Rectal smooth muscle tissue (tissue), 1 donor: Measurements from ENCODE around the gene RIMBP3C.
"Not testable (repeated sequence)": the region's sequence is repeated elsewhere in the genome, so short reads cannot be mapped to it uniquely, and the experiment has no call there.

ENCODE experiments used
- H3K27ac ChIP-seq: one replicate; pipeline ENCODE4 v1.7.0; 2013; ENCODE audit warnings: low read depth, low read length, inconsistent platforms
- H3K27me3 ChIP-seq: one replicate; pipeline ENCODE4 v1.7.0; 2013; ENCODE audit warnings: low read length; ENCODE audit not compliant: control insufficient read depth, insufficient read depth
- H3K36me3 ChIP-seq: one replicate; pipeline ENCODE4 v1.7.0; 2013; ENCODE audit warnings: low read length; ENCODE audit not compliant: control insufficient read depth, insufficient read depth
- H3K4me1 ChIP-seq: one replicate; pipeline ENCODE4 v1.7.0; 2013; ENCODE audit warnings: low read length; ENCODE audit not compliant: control insufficient read depth, insufficient read depth
- H3K4me3 ChIP-seq: one replicate; pipeline ENCODE4 v1.7.0; 2013; ENCODE audit warnings: low read length
- H3K9ac ChIP-seq: one replicate; pipeline ENCODE4 v1.7.0; 2013; ENCODE audit warnings: low read length

RIMBP3C gene

DNA sequence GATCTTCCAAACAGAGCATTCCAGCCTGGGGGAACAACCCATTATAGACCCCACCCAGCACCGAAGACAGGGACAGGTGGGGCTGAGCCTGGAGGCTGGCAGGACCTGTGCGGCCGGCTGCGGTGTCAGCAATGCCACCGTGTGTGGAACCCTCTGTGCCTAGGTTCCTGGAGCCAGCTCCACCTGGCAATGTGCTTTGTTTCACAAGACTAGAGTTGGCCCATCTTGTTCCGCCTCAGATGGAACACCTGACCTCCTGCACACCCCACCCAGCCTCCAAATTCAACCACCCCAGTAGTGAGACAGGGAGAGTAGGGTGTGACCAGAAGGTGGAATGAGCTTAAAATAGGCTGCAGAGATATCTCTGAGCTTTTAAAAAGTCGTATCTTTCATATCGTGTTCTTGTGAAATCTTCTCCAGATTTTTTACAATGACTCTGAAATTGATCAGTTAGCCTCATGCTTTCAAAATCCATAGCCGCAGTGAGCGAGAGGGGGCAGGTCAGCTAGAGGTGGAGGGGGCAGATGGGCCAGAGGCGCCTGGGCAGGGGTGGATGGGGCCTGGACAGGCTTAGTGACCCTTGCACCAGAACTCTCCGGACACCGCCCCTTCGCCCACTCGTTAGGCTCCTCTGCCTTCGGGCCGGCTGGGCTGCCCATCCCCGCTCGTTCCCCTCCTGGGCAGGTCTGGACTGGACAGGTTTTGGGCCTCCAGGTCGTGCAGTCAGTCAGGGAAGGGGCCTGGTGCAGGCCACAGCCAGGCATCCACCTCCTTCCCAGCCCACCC is 18.2 kb downstream of the RIMBP3C start:
- not testable (repeated sequence) for H3K4me3 ChIP-seq, H3K27ac ChIP-seq, H3K36me3 ChIP-seq, H3K27me3 ChIP-seq, H3K9ac ChIP-seq, H3K4me1 ChIP-seq

DNA sequence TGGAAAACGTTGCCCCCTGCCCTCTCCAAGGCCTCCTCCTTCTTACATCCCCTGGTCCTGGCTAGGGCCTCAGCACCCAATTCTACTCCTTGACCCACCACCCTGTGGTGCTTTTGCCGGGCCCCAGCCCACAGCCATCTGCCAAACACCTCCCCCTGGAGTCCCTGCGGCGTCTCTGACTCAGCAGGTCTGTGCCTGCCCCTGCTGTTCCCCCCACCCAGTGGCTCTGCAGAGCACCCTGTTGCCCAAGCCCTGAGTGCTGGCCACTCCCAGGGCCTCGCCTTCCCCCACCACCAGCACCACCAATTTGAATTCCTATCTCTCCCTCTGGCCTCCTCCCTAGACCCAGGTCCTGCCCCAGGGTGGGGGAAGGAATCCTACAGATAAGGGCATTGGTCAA is 19.7 kb downstream of the RIMBP3C start:
- H3K9ac ChIP-seq, H3K27me3 ChIP-seq, H3K4me1 ChIP-seq, H3K4me3 ChIP-seq, H3K36me3 ChIP-seq, H3K27ac ChIP-seq: not testable (repeated sequence)

DNA sequence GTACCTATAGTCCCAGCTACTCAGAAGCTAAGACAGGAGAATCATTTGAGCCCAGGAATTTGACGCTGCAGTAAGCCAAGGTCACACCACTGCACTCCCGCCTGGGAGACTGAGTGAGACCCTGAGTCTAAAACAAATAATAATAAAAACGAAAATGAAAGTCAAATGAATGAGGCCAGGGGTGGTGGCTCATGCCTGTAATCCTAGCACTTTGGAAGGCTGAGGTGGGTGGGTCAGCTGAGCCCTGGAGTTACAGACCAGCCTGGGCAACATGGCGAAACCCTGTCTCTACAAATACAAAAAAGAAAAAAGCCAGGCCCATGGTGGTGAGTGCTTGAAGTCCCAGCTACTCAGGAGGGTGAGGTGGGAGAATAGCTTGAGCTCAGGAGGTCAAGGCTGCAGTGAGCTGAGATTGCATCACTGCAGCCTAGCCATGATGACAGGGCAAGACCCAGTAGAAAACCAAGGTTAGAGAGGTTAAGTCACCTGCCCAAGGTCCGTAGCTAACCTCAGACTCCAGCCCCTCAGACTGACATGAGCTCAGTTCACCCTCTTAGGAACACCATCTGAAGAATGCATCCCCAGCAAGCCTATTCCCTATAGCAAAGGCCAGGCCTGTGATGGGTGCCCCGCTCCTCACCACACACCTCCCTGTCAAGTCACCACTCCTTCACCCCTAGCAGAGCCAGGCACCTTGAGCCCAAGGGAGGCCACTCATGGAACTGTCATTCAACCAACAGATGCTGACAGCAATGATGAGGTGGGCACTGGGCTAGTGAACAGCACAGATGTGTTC is 24.4 kb downstream of the RIMBP3C start:
- not testable (repeated sequence) for H3K4me1 ChIP-seq, H3K27me3 ChIP-seq, H3K27ac ChIP-seq, H3K36me3 ChIP-seq, H3K4me3 ChIP-seq, H3K9ac ChIP-seq

DNA sequence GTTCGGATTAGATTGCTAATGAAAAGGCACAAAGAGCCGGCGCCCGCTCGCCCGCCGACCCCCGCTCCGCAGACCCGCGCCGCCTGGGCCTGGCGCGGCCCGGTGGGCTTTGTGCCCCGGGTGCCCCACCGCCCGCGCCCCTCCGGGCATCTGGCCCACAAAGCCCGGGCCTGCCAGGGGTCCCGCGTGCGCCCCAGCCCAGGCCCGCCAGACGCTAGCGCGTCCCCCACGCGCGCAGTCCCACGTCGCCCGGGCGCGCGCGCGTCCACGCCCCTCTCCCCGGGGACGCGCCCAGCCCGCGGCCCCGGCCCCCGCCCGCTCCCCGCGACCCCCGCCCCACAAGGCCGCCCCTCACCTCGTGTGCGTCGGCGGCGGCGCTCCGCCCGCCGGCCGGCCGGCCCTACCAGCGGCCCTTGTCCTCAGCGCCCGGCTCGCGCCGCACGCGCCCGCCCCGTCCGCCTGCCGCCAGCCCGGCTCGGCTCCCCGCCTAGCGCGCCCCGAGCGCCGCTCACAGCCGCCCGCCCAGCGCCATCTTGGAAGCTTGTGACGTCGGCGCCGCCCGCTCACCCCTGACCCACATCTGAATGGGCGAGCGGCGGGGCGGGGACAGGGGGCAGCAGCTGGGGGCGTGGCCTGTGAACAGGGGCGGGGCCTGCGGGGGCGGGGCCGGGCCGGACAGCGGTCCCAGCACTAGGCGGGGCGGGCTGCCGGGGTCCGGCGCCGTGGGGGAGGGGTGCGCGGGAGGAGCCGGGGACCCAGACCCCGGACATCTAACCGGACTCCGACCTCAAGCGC is 34.1 kb downstream of the RIMBP3C start:
- not testable (repeated sequence) for H3K4me3 ChIP-seq, H3K27me3 ChIP-seq, H3K36me3 ChIP-seq, H3K4me1 ChIP-seq, H3K27ac ChIP-seq, H3K9ac ChIP-seq

DNA sequence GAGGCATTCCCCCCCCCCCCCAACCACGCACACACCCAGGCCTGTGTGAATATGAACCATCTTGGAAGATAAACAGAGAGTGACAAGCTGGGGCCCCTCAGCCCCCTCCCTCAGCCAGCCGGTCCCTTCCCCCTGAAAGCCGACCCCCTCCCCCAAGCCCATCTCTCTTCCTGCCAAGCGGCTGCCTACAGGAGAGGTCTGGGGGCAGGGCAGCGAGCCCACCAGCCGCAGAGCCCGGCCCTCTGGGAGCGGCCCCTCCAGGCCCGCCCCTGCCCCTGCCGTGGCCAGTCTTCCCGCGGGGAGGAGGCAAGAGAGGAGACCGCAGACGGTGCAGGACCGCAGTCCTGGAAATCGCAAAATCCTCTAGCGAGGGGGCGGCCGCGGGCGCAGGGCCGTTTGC is 34.7 kb downstream of the RIMBP3C start:
- H3K27ac ChIP-seq, H3K4me1 ChIP-seq, H3K9ac ChIP-seq, H3K4me3 ChIP-seq, H3K36me3 ChIP-seq, H3K27me3 ChIP-seq: not testable (repeated sequence)

DNA sequence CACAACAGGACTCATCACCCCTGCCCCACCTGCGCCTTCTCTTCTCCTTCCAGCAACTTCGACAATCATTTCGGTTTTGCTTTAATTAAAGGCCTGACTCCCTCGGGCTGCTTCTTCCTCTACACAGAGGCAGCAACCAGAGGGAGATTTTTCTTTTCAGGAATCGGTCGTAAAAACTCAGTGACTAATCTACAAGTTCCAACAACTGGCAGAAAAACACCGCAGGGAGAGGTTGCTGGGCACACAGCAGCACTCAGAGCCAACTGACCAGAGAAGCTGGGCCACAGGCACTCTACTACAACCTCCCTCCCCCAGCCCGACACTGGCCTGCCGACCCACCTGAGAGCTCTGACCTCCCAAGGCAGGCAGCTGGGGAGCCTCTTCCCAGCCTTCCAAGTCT is 36.0 kb downstream of the RIMBP3C start:
- H3K4me3 ChIP-seq, H3K27me3 ChIP-seq, H3K4me1 ChIP-seq, H3K9ac ChIP-seq, H3K27ac ChIP-seq, H3K36me3 ChIP-seq: not testable (repeated sequence)

DNA sequence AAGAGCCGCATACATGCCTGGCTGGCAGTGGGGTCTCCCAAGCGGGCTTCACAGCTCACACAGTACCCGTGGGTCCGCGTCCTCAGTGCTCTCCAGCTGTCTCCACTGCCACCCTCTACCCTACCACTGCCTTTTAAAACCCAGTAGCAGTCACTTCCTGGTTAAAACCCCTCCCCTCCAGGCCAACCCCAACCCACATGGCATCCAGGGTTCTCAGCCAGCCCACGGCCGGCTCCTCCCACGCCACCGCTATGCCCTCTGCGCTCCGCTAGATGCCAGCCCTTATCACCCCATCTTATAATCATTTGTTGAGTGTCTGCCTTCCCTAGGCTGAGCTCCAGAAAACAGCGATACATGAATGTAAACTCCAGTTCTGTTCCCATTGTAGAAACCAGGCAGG is 37.1 kb downstream of the RIMBP3C start:
- H3K27ac ChIP-seq, H3K36me3 ChIP-seq, H3K9ac ChIP-seq, H3K4me1 ChIP-seq, H3K4me3 ChIP-seq, H3K27me3 ChIP-seq: not testable (repeated sequence)

DNA sequence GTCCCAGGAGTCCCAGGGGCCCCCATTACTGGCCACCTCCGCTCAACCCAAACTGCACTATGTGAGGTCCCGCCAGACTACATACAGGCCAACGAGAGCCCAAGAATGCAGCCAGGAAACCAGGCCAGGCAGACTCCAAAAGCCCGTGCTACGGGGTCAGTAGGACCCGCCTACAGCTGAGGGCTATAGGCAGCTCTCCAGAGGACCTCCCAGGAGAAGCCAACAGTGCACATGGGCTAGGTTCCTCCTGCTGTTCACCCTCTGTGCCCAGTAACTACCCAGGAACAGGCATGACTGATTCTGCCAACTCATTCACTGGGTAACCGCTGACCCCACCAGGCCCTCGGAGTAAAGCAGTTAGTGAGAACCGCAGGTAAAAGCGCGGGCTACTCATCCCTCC is 39.2 kb downstream of the RIMBP3C start:
- not testable (repeated sequence) for H3K4me1 ChIP-seq, H3K36me3 ChIP-seq, H3K9ac ChIP-seq, H3K27ac ChIP-seq, H3K4me3 ChIP-seq, H3K27me3 ChIP-seq

DNA sequence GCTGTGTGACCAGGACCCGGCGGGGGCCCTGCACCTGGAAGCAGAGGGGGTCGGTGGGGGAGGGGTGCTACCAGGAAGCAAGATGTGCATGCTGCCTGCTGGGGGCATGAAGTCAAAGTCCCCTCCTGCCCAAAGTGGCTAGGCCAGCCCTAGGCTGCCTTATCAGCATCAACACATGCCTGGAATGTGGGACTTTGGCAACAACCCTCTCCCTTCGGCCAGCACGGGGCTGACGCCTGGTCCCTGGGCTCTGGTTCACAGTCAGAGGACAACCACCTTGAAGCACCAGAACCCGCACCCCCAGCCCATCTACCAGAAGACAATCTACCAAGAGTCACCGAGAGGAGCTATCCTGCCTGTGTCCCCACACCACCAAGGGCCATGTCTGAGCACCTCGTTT is 40.9 kb downstream of the RIMBP3C start:
- H3K4me1 ChIP-seq, H3K4me3 ChIP-seq, H3K36me3 ChIP-seq, H3K27me3 ChIP-seq, H3K9ac ChIP-seq, H3K27ac ChIP-seq: not testable (repeated sequence)

DNA sequence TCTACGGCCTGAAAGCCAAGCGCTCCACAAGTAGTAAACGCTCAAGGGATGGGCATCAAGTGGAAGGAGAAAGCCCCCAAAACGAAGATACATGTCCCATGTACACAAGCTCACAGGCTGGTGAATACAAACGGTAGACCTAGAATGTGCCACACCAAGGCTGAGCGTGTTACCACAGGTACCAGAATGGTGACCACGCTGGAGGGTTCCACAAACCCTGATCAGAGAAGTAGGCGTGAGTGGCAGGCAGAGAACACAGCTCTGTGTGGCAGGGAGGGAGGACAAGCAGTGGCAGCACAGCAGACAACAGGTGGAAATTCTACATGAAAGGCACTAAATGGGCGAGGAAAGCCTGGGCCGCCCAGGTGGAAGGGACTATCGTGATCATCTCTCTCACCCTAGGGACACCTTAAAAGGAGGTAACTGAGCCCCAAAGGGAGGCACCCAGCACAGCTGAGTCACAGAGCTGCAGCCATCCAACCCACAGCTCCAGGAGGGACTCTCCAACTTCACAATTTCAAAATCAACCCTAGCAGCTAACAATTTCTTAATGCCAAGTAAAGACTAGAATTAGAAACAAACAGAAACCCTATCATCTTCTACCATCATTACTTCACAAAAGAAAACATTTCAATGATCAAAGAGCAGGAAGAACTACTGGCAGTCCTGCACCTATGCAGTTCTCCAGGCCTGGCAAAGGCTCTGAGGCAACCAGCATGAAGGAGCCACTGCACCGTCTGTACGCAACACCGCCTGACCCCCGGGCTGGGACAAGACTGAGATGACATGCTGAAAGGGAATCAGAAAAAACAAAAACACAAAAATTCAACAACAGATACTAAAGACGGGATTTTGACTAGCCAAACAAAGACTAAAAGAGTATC is 51.4 kb downstream of the RIMBP3C start:
- not testable (repeated sequence) for H3K4me1 ChIP-seq, H3K4me3 ChIP-seq, H3K27me3 ChIP-seq, H3K9ac ChIP-seq, H3K36me3 ChIP-seq, H3K27ac ChIP-seq

DNA sequence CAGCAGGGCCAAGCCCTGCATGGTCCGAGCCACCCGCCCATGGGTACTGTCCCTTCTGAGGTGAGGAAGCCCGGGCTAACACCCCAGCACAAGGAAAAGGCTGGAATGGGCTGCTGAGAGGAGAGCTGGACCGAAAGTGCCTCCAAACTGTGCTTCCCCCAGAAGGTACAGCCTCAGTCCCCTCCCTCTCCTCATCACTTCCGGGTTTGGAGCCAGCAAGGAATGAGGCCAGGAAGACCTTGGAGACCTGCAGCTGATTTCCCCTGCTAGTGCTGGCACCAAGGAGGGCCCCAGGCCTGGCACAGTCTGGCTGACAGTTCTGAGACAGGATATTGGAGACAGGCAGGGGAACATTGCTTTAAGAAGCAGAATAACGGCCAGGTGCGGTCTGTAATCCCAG is 52.8 kb downstream of the RIMBP3C start:
- not testable (repeated sequence) for H3K9ac ChIP-seq, H3K4me3 ChIP-seq, H3K27me3 ChIP-seq, H3K27ac ChIP-seq, H3K4me1 ChIP-seq, H3K36me3 ChIP-seq

DNA sequence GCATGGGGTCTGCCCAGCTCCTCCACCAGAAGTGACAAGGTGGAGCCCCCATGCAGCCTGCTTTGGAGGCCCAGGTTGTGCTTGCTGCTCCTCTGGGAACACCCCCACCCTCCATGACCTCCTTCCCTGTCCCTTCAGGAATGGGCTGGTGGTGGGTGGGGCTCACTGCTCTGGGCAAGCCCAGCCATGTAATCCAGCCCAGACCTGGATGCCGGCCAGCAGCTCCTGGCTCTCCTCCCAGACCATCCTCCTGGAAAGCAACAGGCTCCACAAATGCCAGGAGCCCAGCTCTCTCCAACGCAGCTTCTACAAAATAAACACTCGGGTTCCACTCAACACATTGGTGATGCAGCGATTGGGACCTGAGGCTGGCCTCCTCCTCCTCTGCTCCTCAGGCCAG is 53.3 kb downstream of the RIMBP3C start:
- not testable (repeated sequence) for H3K27ac ChIP-seq, H3K4me1 ChIP-seq, H3K9ac ChIP-seq, H3K27me3 ChIP-seq, H3K4me3 ChIP-seq, H3K36me3 ChIP-seq
